ENCODE results near the gene ABHD17C. TPM values are rescaled to one million over a fixed set of nuclear protein-coding genes. Genes with fewer than 3 reads are reported as not detected.

ABHD17C gene
- total and polyA plus RNA-seq, 12 donors = 1.9 to 9.9 (median 5.3) TPM

GRCh38 chr15:80785811-80786354 lies 90.8 kb downstream of the ABHD17C start:
- TF ChIP-seq POLR2A (IDR thresholded peaks at IDR 0.05) = no peak
- TF ChIP-seq CTCF (IDR thresholded peaks at IDR 0.05) = no peak
- no peak overlapping the region for H3K27ac ChIP-seq
- DNase-seq = no peak
- no peaks in the 10 kb centered on the region for H3K4me1 ChIP-seq (replicated peaks in 1 of 2)
- no peaks in the 10 kb centered on the region for H3K36me3 ChIP-seq (replicated peaks in 1 of 2)
- 89 to 92% (median 90%) methylated on average over 5 of the region's 5 CpGs for WGBS, 4 donors
- intact Hi-C loops (cut with DNase I) = loop anchor here in 1 of 2 donors (10.0 kb wide), 1 partner anchor 211 kb away; no protein-coding TSS in a partner anchor
- no peaks in the 10 kb centered on the region for H3K9me3 ChIP-seq (replicated peaks in 1 of 3)
- H3K27me3 ChIP-seq = peaks cover 9% of the 10 kb centered on the region
- H3K4me3 ChIP-seq = no peak overlapping the region

DNA sequence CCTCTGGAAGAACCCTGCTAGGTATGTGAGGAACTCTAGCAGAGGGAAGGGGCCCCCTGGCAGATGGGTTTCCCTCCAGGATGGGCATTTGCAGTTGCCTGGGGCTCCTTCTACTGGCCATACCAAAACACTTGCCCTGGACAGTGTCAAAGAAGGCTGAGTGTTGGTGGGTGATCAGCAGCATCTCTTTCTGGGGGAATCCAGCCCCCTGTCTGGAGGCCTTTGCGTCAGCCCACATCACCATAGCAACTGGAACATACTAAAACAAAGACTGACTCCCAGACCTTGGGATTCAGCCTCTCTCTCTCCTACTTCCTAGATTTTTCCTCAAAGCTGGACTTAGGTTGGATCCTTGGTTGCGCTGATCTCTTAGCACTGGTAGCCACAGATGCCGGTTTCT lies 92.2 kb downstream of the ABHD17C start:
- Histone ChIP-seq H3K9me3 (replicated peaks in 1 of 3) (no peaks in the 10 kb centered on the region), H3K36me3 (replicated peaks in 1 of 2) (no peaks in the 10 kb centered on the region), H3K4me3 (no peak overlapping the region), H3K27ac (no peak overlapping the region), H3K4me1 (replicated peaks in 1 of 2) (no peaks in the 10 kb centered on the region), H3K27me3 (peaks cover 7% of the 10 kb centered on the region)
- 55 to 85% (median 78%) methylated on average over 3 of the region's 3 CpGs for WGBS, 4 donors
- intact Hi-C loops (cut with DNase I) = loop anchor here in 1 of 2 donors (10.0 kb wide), 1 partner anchor 213 kb away; no protein-coding TSS in a partner anchor
- no peak for DNase-seq
- TF ChIP-seq POLR2A (IDR thresholded peaks at IDR 0.05) = no peak
- no peak for TF ChIP-seq CTCF (IDR thresholded peaks at IDR 0.05)

DNA sequence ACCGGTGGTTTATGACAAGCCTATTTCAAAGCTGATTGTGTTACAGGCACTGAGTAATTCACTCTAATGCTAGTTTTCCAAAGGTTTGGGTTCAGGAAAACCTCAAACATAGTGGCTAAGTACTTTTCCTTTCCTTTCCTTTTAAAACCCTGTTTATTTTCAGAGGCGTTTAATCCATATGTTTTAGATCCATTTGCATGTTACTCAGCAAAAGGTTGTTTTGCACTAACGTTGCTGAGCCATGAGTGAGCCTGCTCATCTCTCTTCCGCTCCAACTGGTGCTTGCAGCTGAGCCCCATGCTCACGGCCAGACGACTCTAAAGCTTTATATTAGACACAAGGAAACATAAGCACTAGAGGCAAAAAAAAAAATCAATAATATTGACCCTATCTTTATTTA lies 93.4 kb downstream of the ABHD17C start:
- Histone ChIP-seq H3K27ac (no peak overlapping the region), H3K4me1 (replicated peaks in 1 of 2) (no peaks in the 10 kb centered on the region), H3K4me3 (no peak overlapping the region), H3K27me3 (peaks cover 11% of the 10 kb centered on the region), H3K9me3 (replicated peaks in 1 of 3) (no peaks in the 10 kb centered on the region), H3K36me3 (replicated peaks in 1 of 2) (no peaks in the 10 kb centered on the region)
- intact Hi-C loops (cut with DNase I) = loop anchor here in 1 of 2 donors (10.0 kb wide), 1 partner anchor 214 kb away; no protein-coding TSS in a partner anchor
- DNase-seq = no peak
- WGBS, 4 donors = 60 to 72% (median 65%) methylated on average over 6 of the region's 6 CpGs
- TF ChIP-seq POLR2A (IDR thresholded peaks at IDR 0.05) (no peak), CTCF (IDR thresholded peaks at IDR 0.05) (no peak)

- no peaks in the 10 kb centered on the region for H3K4me1 ChIP-seq (replicated peaks in 1 of 2)
- DNase-seq = no peak
- TF ChIP-seq POLR2A (IDR thresholded peaks at IDR 0.05) = no peak
- TF ChIP-seq CTCF (IDR thresholded peaks at IDR 0.05) = no peak
- H3K27me3 ChIP-seq = peaks cover 11% of the 10 kb centered on the region
- H3K9me3 ChIP-seq (replicated peaks in 1 of 3) = no peaks in the 10 kb centered on the region
- H3K27ac ChIP-seq = no peak overlapping the region
- intact Hi-C loops (cut with DNase I) = loop anchor here in 1 of 2 donors (10.0 kb wide), 1 partner anchor 214 kb away; no protein-coding TSS in a partner anchor
- H3K36me3 ChIP-seq (replicated peaks in 1 of 2) = no peaks in the 10 kb centered on the region
- no peak overlapping the region for H3K4me3 ChIP-seq
- WGBS, 4 donors = 47 to 57% (median 53%) methylated on average over 5 of the region's 5 CpGs
Measured at GRCh38 chr15:80789296-80789695, 94.2 kb downstream of the ABHD17C start.

Data from adrenal gland (tissue), 12 donors.